Measurements from ENCODE around the gene ZMAT5. TPM values are rescaled to one million over a fixed set of nuclear protein-coding genes. Genes with fewer than 3 reads are reported as not detected.

Gene ZMAT5
- total and polyA plus RNA-seq, 9 of the 15 experiments (the other 6 are each of a cell fraction or from before 2014, with no cell fraction given) = 2.0 to 25.2 (median 11.9) TPM

- no peak for TF ChIP-seq MYNN (IDR thresholded peaks at IDR 0.05)
- TF ChIP-seq MYNN (CRISPR knock-in tag; IDR thresholded peaks at IDR 0.05) = no peak
- TF ChIP-seq KDM4B (IDR thresholded peaks at IDR 0.05; ENCODE audit: borderline replicate concordance in 2 of 2, low read depth in 1 of 2) = 0 out of 4 replicates have a peak, but pooled peaks of 1 of the 2 experiments have one; percentile 9
- 0 out of 4 replicates have a peak, but pooled peaks of 1 of the 2 experiments have one; percentile 16 for TF ChIP-seq CSDE1 (IDR thresholded peaks at IDR 0.05)
- no peak for TF ChIP-seq GTF2B (IDR thresholded peaks at IDR 0.05; ENCODE audit: extremely low read depth, insufficient read length)
- no peak for TF ChIP-seq TEAD2 (tag; IDR thresholded peaks at IDR 0.05)
- no peak for TF ChIP-seq HINFP (tag; conservative IDR thresholded peaks at IDR 0.05; ENCODE audit: low read depth)
- no peak for TF ChIP-seq ILF3 (IDR thresholded peaks at IDR 0.05; ENCODE audit: borderline replicate concordance)
- TF ChIP-seq CAMTA2 (CRISPR knock-in tag; conservative IDR thresholded peaks at IDR 0.05) = no peak
- peak; percentile 66 for TF ChIP-seq HCFC1 (IDR thresholded peaks at IDR 0.05; ENCODE audit: low read depth, low read length)
- no peak for TF ChIP-seq CBX5 (IDR thresholded peaks at IDR 0.05; ENCODE audit: borderline replicate concordance, low read depth)
- TF ChIP-seq, protein P1, sequence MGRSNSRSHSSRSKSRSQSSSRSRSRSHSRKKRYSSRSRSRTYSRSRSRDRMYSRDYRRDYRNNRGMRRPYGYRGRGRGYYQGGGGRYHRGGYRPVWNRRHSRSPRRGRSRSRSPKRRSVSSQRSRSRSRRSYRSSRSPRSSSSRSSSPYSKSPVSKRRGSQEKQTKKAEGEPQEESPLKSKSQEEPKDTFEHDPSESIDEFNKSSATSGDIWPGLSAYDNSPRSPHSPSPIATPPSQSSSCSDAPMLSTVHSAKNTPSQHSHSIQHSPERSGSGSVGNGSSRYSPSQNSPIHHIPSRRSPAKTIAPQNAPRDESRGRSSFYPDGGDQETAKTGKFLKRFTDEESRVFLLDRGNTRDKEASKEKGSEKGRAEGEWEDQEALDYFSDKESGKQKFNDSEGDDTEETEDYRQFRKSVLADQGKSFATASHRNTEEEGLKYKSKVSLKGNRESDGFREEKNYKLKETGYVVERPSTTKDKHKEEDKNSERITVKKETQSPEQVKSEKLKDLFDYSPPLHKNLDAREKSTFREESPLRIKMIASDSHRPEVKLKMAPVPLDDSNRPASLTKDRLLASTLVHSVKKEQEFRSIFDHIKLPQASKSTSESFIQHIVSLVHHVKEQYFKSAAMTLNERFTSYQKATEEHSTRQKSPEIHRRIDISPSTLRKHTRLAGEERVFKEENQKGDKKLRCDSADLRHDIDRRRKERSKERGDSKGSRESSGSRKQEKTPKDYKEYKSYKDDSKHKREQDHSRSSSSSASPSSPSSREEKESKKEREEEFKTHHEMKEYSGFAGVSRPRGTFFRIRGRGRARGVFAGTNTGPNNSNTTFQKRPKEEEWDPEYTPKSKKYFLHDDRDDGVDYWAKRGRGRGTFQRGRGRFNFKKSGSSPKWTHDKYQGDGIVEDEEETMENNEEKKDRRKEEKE (IDR thresholded peaks at IDR 0.05; ENCODE audit: borderline replicate concordance in 1 of 2, control insufficient read depth in 1 of 2, low read depth in 2 of 2, low read length in 1 of 2) = no peak
- TF ChIP-seq ZNF232 (CRISPR knock-in tag; IDR thresholded peaks at IDR 0.05) = no peak
- TF ChIP-seq ZBED1 (IDR thresholded peaks at IDR 0.05) = no peak
- TF ChIP-seq POLR2A (conservative IDR thresholded peaks at IDR 0.05) = peak; percentile 87
- TF ChIP-seq ESRRA (IDR thresholded peaks at IDR 0.05; ENCODE audit: borderline replicate concordance, low read depth) = peak; percentile 88
- TF ChIP-seq ZBTB49 (CRISPR knock-in tag; IDR thresholded peaks at IDR 0.05; ENCODE audit: borderline replicate concordance) = no peak
- TF ChIP-seq NFE2L1 (tag; IDR thresholded peaks at IDR 0.05; ENCODE audit: borderline replicate concordance, low read depth) = no peak
These were observed 604 bp upstream of the ZMAT5 start, which contains the start of gene UQCR10 (continued) for GRCh38 chr22:29767171-29768051.
